K562 (cell line): ENCODE results near the gene NAA15. TPM values are rescaled to one million over a fixed set of nuclear protein-coding genes. Genes with fewer than 3 reads are reported as not detected.

Source experiments
- E2F4 ChIP-seq: sonication (generic); formaldehyde crosslinking; IDR thresholded peaks from 2 replicates; pipeline ENCODE4 v1.8.0; 2022; ENCODE audit warnings: mild to moderate bottlenecking, low read depth, missing genetic modification reagents
- FOSL1 ChIP-seq: fragments of 200-800 bp; sonication (Bioruptor generic); conservative IDR thresholded peaks from 2 replicates; pipeline ENCODE4 v1.6.1; 2016; ENCODE audit warnings: missing genetic modification characterization, missing compliant biosample characterization
- HCFC1 ChIP-seq: IDR thresholded peaks from 2 replicates; pipeline ENCODE4 v1.6.1; 2012; ENCODE audit warnings: low read depth, low read length, improper control_type of control experiment
- SIN3B ChIP-seq: fragments of 450-650 bp; IDR thresholded peaks from 2 replicates; pipeline ENCODE4 v1.6.1; 2017; ENCODE audit warnings: low read depth, mild to moderate bottlenecking, moderate library complexity
- ZBTB17 ChIP-seq: fragments of 450-650 bp; formaldehyde crosslinking; IDR thresholded peaks from 2 replicates; pipeline ENCODE4 v1.4.0; 2020; ENCODE audit warnings: mild to moderate bottlenecking
- ZKSCAN3 ChIP-seq: fragments of 250-450 bp; sonication (Bioruptor Pico); IDR thresholded peaks from 2 replicates; pipeline ENCODE4 v1.4.0; 2020
- ZNF134 ChIP-seq: fragments of 250-450 bp; sonication (Bioruptor Pico); conservative IDR thresholded peaks from 2 replicates; pipeline ENCODE4 v1.4.0; 2020
- ZNF407 ChIP-seq: fragments of 450-650 bp; IDR thresholded peaks from 2 replicates; pipeline ENCODE4 v1.6.1; 2016; ENCODE audit warnings: low read depth
- ZNF436 ChIP-seq: fragments of 250-450, 450-650 bp; sonication (Bioruptor Pico); formaldehyde crosslinking; IDR thresholded peaks from 2 replicates; pipeline ENCODE4 v1.7.0; 2020; ENCODE audit warnings: mild to moderate bottlenecking
- ZNF707 ChIP-seq: fragments of 250-450 bp; sonication (Bioruptor Pico); conservative IDR thresholded peaks from 2 replicates; pipeline ENCODE4 v1.8.0; 2022; ENCODE audit warnings: inconsistent platforms, mild to moderate bottlenecking, moderate library complexity
- ZSCAN29 ChIP-seq: fragments of 450-650 bp; IDR thresholded peaks from 2 replicates; pipeline ENCODE4 v1.6.1; 2017
- polyA plus RNA-seq, 8 experiments: library from polyadenylated mRNA; depleted of rRNA in 4 of 8; stranded (reverse) in 5 of 8; unstranded in 3 of 8; fragments of >200 nt; fragmentation: Nextera tagmentation in 2 of 8; fragmentation: Illumina TruSeq in 1 of 8; extraction: Ambion mirVana in 2 of 8; extraction: Trizol in 1 of 8; gene quantifications; 2 replicates each; pipeline versions ENCODE4 v1.2.1 to v1.2.3, GENCODE V29; 2011 to 2014; ENCODE audit warnings: inconsistent platforms in 1 of 8, missing spikeins in 1 of 8
- total RNA-seq, 7 experiments: library from RNA; depleted of rRNA in 6 of 7; stranded (reverse); fragments of >200 nt in 6 of 7; fragmentation: Illumina TruSeq in 2 of 7; extraction: Trizol in 2 of 7; gene quantifications; 2 replicates each; pipeline versions ENCODE4 v1.2.1 to v1.2.3, GENCODE V29; 2011 to 2021; ENCODE audit warnings: low replicate concordance in 1 of 7
- TF ChIP-seq, protein P1 (sequence below): sonication (generic); formaldehyde crosslinking; IDR thresholded peaks from 2 replicates; pipeline ENCODE4 v1.8.1; 2023; ENCODE audit warnings: missing genetic modification reagents, mild to moderate bottlenecking, borderline replicate concordance
- TF ChIP-seq, protein P2 (sequence below): fragments of 250-450 bp; sonication (Bioruptor Pico); IDR thresholded peaks from 2 replicates; pipeline ENCODE4 v1.8.0; 2021; ENCODE audit warnings: borderline replicate concordance, mild to moderate bottlenecking, moderate library complexity; ENCODE audit not compliant: poor library complexity, severe bottlenecking

The NAA15 gene
- total and polyA plus RNA-seq, 9 of the 15 experiments (the other 6 are each of a cell fraction or from before 2014, with no cell fraction given), result 37.8 to 117 (median 63.2) TPM

DNA sequence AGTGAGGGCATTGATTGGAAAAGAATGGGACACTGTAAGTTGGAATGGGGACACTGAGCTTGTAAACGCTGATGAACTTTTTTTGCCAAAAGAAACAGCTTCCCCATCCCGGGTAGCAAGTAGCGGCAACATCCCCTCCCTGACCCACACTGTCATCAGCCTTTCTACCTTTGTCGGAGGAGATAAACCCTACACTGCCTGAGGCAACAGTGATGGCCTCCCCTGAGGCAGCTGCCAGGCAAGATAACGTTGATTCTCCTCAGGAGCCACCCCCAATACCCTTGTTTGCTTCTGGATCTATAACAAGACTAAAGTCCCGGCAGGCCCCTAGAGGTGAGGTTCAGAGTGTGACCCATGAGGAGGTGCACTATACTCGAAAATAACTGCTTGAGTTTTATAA lies 142.4 kb downstream of the NAA15 start (continued):
- TF ChIP-seq, protein P1, sequence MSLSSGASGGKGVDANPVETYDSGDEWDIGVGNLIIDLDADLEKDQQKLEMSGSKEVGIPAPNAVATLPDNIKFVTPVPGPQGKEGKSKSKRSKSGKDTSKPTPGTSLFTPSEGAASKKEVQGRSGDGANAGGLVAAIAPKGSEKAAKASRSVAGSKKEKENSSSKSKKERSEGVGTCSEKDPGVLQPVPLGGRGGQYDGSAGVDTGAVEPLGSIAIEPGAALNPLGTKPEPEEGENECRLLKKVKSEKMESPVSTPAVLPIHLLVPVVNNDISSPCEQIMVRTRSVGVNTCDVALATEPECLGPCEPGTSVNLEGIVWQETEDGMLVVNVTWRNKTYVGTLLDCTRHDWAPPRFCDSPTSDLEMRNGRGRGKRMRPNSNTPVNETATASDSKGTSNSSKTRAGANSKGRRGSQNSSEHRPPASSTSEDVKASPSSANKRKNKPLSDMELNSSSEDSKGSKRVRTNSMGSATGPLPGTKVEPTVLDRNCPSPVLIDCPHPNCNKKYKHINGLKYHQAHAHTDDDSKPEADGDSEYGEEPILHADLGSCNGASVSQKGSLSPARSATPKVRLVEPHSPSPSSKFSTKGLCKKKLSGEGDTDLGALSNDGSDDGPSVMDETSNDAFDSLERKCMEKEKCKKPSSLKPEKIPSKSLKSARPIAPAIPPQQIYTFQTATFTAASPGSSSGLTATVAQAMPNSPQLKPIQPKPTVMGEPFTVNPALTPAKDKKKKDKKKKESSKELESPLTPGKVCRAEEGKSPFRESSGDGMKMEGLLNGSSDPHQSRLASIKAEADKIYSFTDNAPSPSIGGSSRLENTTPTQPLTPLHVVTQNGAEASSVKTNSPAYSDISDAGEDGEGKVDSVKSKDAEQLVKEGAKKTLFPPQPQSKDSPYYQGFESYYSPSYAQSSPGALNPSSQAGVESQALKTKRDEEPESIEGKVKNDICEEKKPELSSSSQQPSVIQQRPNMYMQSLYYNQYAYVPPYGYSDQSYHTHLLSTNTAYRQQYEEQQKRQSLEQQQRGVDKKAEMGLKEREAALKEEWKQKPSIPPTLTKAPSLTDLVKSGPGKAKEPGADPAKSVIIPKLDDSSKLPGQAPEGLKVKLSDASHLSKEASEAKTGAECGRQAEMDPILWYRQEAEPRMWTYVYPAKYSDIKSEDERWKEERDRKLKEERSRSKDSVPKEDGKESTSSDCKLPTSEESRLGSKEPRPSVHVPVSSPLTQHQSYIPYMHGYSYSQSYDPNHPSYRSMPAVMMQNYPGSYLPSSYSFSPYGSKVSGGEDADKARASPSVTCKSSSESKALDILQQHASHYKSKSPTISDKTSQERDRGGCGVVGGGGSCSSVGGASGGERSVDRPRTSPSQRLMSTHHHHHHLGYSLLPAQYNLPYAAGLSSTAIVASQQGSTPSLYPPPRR (CRISPR knock-in tag), result no peak
- TF ChIP-seq ZNF436 (CRISPR knock-in tag) (no peak), ZNF134 (CRISPR knock-in tag) (no peak), ZBTB17 (CRISPR knock-in tag) (no peak), SIN3B (no peak), ZSCAN29 (no peak), ZNF707 (CRISPR knock-in tag) (no peak), FOSL1 (tag) (no peak), ZNF407 (no peak), ZKSCAN3 (CRISPR knock-in tag) (no peak), E2F4 (CRISPR knock-in tag) (no peak), HCFC1 (no peak)
- TF ChIP-seq, protein P2, sequence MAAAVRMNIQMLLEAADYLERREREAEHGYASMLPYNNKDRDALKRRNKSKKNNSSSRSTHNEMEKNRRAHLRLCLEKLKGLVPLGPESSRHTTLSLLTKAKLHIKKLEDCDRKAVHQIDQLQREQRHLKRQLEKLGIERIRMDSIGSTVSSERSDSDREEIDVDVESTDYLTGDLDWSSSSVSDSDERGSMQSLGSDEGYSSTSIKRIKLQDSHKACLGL (CRISPR knock-in tag), result no peak
